KMS-11 (cell line): Measurements from ENCODE around the gene OLFM4.

ENCODE experiments used
- H2AFZ ChIP-seq: fragments of 200-600 bp; sonication (generic); 2 replicates; pipeline ENCODE4 v1.6.1; 2016; ENCODE audit warnings: antibody characterized with exemption, mixed run types, low read depth
- H3K27ac ChIP-seq: fragments of 200-600 bp; sonication (generic); 2 replicates; pipeline ENCODE4 v1.6.1; 2016; ENCODE audit warnings: mild to moderate bottlenecking, mixed run types
- H3K27me3 ChIP-seq: fragments of 200-600 bp; sonication (generic); 2 replicates; pipeline ENCODE4 v1.6.1; 2017; ENCODE audit warnings: mild to moderate bottlenecking, low read depth, mixed run types, moderate library complexity; ENCODE audit not compliant: insufficient read depth
- H3K36me3 ChIP-seq: fragments of 200-600 bp; sonication (generic); 2 replicates; pipeline ENCODE4 v1.6.1; 2017; ENCODE audit warnings: mild to moderate bottlenecking, mixed run types; ENCODE audit not compliant: insufficient read depth
- H3K4me1 ChIP-seq: fragments of 200-600 bp; sonication (generic); 2 replicates; pipeline ENCODE4 v1.6.1; 2016; ENCODE audit warnings: mild to moderate bottlenecking, low read depth, mixed run types; ENCODE audit not compliant: poor library complexity, severe bottlenecking
- H3K4me2 ChIP-seq: fragments of 200-600 bp; sonication (generic); 2 replicates; pipeline ENCODE4 v1.7.0; 2016; ENCODE audit warnings: mild to moderate bottlenecking, mixed run types
- H3K4me3 ChIP-seq: fragments of 200-600 bp; sonication (generic); IDR thresholded peaks from 2 replicates; pipeline ENCODE4 v1.6.1; 2017; ENCODE audit warnings: low read depth, low read length, mixed read lengths; ENCODE audit not compliant: insufficient read depth
- H3K79me2 ChIP-seq: fragments of 200-600 bp; sonication (generic); 2 replicates; pipeline ENCODE4 v1.6.1; 2016; ENCODE audit warnings: low read depth, mixed run types; ENCODE audit not compliant: insufficient read depth
- H3K9ac ChIP-seq: fragments of 200-600 bp; sonication (generic); 2 replicates; pipeline ENCODE4 v1.6.1; 2016; ENCODE audit warnings: mild to moderate bottlenecking, mixed run types
- H4K20me1 ChIP-seq: fragments of 200-600 bp; sonication (generic); 2 replicates; pipeline ENCODE4 v1.6.1; 2016; ENCODE audit warnings: mild to moderate bottlenecking, mixed run types; ENCODE audit not compliant: insufficient read depth
- CTCF ChIP-seq: fragments of 200-600 bp; sonication (generic); conservative IDR thresholded peaks from 2 replicates; pipeline ENCODE4 v1.6.1; 2017; ENCODE audit warnings: low read depth, mild to moderate bottlenecking, antibody characterized with exemption, low read length, moderate library complexity, mixed read lengths

OLFM4 gene

GRCh38 chr13:53100394-53101063 is 71.9 kb downstream of the OLFM4 start:
- H3K27ac ChIP-seq, result no peak overlapping the region
- no peaks in the 10 kb centered on the region for H3K4me1 ChIP-seq
- H3K36me3 ChIP-seq, result no peaks in the 10 kb centered on the region
- H4K20me1 ChIP-seq, result no peaks in the 10 kb centered on the region
- no peaks in the 10 kb centered on the region for H3K27me3 ChIP-seq
- H3K9ac ChIP-seq, result no peak overlapping the region
- H3K4me3 ChIP-seq, result no peak overlapping the region
- H3K4me2 ChIP-seq, result no peak overlapping the region
- H2AFZ ChIP-seq, result no peak overlapping the region
- H3K79me2 ChIP-seq, result no peaks in the 10 kb centered on the region
- TF ChIP-seq CTCF, result no peak
